ENCODE data around the gene TNRC18.

- TF ChIP-seq CTCF (conservative IDR thresholded peaks at IDR 0.05; ENCODE audit: low read depth, low read length) (no peak), EZH2 (IDR thresholded peaks at IDR 0.05; ENCODE audit: borderline replicate concordance, low read depth, low read length, poor library complexity, severe bottlenecking) (no peak)
Observed at GRCh38 chr7:5374464-5374863, 49.2 kb downstream of the TNRC18 start.
